Nucleus accumbens (tissue), 56 donors: Measurements from ENCODE around the gene SORCS3.

Experiments used
- DNase-seq, 56 donors: peaks; one replicate each; lab custom pipeline; 2025; lab: John Stamatoyannopoulos, UW

The SORCS3 gene

GRCh38 chr10:104897696-104898095, 256.6 kb downstream of the SORCS3 start:
- no peak for DNase-seq

GRCh38 chr10:104899779-104900178, 258.7 kb downstream of the SORCS3 start:
- DNase-seq = no peak

- no peak for DNase-seq
Measured at GRCh38 chr10:104903433-104903832, 262.3 kb downstream of the SORCS3 start.

GRCh38 chr10:104904753-104905323, 263.7 kb downstream of the SORCS3 start:
- DNase-seq = no peak

GRCh38 chr10:104906112-104906511, 265.0 kb downstream of the SORCS3 start:
- DNase-seq = no peak

GRCh38 chr10:104907521-104907920, 266.4 kb downstream of the SORCS3 start:
- no peak for DNase-seq

- DNase-seq = peak in 14 of 56 donors; percentile 5 to 54 (median 18)
Measured at GRCh38 chr10:104908581-104908980, 267.5 kb downstream of the SORCS3 start.

GRCh38 chr10:104910712-104911111, 269.6 kb downstream of the SORCS3 start:
- DNase-seq = no peak

- no peak for DNase-seq
Measured at GRCh38 chr10:104913390-104913789, 272.3 kb downstream of the SORCS3 start.

GRCh38 chr10:104920476-104920875, 279.4 kb downstream of the SORCS3 start:
- peak in 2 of 56 donors; percentile 6 to 12 for DNase-seq

GRCh38 chr10:104921763-104922162, 280.7 kb downstream of the SORCS3 start:
- DNase-seq = no peak

GRCh38 chr10:104922810-104923209, 281.7 kb downstream of the SORCS3 start:
- DNase-seq = no peak

GRCh38 chr10:104923501-104923900, 282.4 kb downstream of the SORCS3 start:
- DNase-seq = no peak

- DNase-seq = no peak
Measured at GRCh38 chr10:104924101-104924795, 283.2 kb downstream of the SORCS3 start.

GRCh38 chr10:104925232-104925851, 284.3 kb downstream of the SORCS3 start:
- DNase-seq = peak in 11 of 56 donors; percentile 0 to 54 (median 9)

- no peak for DNase-seq
Measured at GRCh38 chr10:104928734-104929133, 287.6 kb downstream of the SORCS3 start.

- DNase-seq = no peak
Measured at GRCh38 chr10:104931612-104932134, 290.6 kb downstream of the SORCS3 start.

- DNase-seq = no peak
Measured at GRCh38 chr10:104935656-104936055, 294.6 kb downstream of the SORCS3 start.

GRCh38 chr10:104937567-104937966, 296.5 kb downstream of the SORCS3 start:
- peak in 1 of 56 donors; percentile 3 for DNase-seq

GRCh38 chr10:104938031-104938430, 296.9 kb downstream of the SORCS3 start:
- no peak for DNase-seq

GRCh38 chr10:104941662-104942061, 300.6 kb downstream of the SORCS3 start:
- DNase-seq = no peak

GRCh38 chr10:104947314-104947713, 306.2 kb downstream of the SORCS3 start:
- no peak for DNase-seq
